Spleen (tissue), 7 donors: Measurements from ENCODE around the gene ABTB1.

ENCODE experiments used
- POLR2AphosphoS5 ChIP-seq, 3 donors: sonication (generic); formaldehyde crosslinking; IDR thresholded peaks; one replicate each; pipeline ENCODE4 v1.5.1; 2017; ENCODE audit warnings: antibody characterized with exemption in 3 of 3
- TF ChIP-seq, protein P1 (sequence below), 11 experiments: fragments of 200-600 bp in 7 of 11; fragments of 450-650 bp in 4 of 11; sonication (generic) in 4 of 11; IDR thresholded peaks in 8 of 11; conservative IDR thresholded peaks in 3 of 11; 1 replicate in 7 of 11; 2 replicates in 4 of 11; pipeline versions ENCODE4 v1.4.0 to v1.8.0; 2016 to 2021; ENCODE audit warnings: antibody characterized with exemption in 11 of 11, inconsistent platforms in 4 of 11, mild to moderate bottlenecking in 1 of 11
- donor health status: DM: no; HTN: no; CAD: no; lungs with moderate emphysema.
- donor health status: DM: no; HTN: no; CAD: no.
- donor health status: DM: no; HTN: no; CAD: no.

DNA sequence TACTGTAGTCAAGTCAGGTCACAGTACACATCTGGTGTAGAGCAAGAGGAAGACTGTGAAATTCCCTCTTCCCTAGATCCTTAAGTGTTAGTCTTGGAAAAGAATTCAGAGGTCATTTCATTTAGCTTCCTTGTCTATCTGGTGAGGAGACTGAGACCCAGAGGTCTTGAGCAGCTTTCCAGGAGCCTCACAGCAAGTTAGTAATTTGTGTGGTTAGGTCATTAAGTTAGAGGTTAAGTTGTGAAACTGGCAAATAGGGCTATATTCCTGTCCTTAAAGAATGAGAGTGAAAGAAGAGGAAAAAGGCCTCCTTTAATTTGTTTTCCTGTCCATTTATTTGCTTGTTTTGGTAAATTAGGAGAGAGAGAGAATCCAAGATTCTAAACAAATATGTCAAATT is 34.8 kb upstream of the ABTB1 start:
- TF ChIP-seq, protein P1, sequence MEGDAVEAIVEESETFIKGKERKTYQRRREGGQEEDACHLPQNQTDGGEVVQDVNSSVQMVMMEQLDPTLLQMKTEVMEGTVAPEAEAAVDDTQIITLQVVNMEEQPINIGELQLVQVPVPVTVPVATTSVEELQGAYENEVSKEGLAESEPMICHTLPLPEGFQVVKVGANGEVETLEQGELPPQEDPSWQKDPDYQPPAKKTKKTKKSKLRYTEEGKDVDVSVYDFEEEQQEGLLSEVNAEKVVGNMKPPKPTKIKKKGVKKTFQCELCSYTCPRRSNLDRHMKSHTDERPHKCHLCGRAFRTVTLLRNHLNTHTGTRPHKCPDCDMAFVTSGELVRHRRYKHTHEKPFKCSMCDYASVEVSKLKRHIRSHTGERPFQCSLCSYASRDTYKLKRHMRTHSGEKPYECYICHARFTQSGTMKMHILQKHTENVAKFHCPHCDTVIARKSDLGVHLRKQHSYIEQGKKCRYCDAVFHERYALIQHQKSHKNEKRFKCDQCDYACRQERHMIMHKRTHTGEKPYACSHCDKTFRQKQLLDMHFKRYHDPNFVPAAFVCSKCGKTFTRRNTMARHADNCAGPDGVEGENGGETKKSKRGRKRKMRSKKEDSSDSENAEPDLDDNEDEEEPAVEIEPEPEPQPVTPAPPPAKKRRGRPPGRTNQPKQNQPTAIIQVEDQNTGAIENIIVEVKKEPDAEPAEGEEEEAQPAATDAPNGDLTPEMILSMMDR (IDR thresholded peaks at IDR 0.05 in 8 of 11, conservative IDR thresholded peaks at IDR 0.05 in 3 of 11): no peak
- no peak for TF ChIP-seq POLR2AphosphoS5 (IDR thresholded peaks at IDR 0.05)
